Urothelium cell line (cell line): ENCODE results near the gene NAA10.
A peak's percentile ranks its signal among the peaks of the same experiment; 100 is the strongest.

Source experiments
- DNase-seq: peaks from one replicate; pipeline ENCODE4 v3.0.0; 2011; ENCODE audit warnings: low spot score, mixed read lengths
- FAIRE-seq: peaks from 2 replicates; lab custom pipeline; 2011; peaks lifted over from hg19 to GRCh38; lab: Jason Lieb, UNC

NAA10 gene

DNA sequence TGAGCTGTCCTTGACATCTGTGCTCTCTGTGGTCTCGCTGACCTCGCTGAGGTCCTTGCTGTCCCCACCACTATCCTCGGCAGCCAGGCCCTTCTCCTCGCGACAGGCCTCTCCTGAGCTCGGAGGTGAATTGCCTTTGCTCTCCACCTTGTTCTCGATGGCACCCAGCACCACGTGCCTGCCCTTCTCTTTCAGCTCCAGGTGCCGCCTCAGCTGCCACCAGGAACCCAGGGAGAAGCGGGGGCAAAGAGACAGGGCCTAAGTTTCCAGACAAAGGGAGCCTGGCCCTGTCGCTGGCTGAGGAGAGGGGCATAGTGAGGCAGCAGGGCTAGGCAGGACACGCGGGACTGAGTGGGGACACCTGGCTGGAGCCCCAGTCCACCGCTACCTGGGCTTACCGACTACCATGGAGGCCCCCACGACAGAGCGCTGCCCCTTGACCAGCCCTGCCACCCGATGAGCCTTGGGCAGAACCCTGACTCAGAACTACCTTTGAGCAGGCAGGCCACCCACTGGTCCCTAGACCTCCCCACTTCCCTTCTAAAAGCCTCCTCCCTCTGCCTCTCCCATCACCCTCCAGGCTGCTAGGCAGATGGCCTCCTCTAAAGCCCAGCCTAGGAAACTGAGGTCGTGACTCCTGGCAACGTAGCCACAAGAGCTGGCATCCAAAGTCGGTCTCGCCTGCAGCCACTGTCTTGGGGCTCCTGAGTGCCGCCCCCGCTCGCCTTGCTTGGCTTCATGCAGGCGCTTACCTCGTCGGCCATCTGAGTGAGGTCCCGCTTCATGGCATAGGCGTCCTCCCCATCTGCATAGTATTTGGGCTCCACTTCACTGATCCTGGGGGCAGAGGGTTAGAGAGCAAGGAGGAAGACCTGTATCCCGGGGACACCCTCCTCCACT is 4.6 kb downstream of the NAA10 start:
- DNase-seq: no peak
- FAIRE-seq: no peak

- no peak for DNase-seq
- FAIRE-seq: no peak
Measured at GRCh38 chrX:153929576-153929975, 5.3 kb downstream of the NAA10 start.

- FAIRE-seq (no peak), DNase-seq (no peak)
Measured at GRCh38 chrX:153928846-153929245, 6.0 kb downstream of the NAA10 start.

DNA sequence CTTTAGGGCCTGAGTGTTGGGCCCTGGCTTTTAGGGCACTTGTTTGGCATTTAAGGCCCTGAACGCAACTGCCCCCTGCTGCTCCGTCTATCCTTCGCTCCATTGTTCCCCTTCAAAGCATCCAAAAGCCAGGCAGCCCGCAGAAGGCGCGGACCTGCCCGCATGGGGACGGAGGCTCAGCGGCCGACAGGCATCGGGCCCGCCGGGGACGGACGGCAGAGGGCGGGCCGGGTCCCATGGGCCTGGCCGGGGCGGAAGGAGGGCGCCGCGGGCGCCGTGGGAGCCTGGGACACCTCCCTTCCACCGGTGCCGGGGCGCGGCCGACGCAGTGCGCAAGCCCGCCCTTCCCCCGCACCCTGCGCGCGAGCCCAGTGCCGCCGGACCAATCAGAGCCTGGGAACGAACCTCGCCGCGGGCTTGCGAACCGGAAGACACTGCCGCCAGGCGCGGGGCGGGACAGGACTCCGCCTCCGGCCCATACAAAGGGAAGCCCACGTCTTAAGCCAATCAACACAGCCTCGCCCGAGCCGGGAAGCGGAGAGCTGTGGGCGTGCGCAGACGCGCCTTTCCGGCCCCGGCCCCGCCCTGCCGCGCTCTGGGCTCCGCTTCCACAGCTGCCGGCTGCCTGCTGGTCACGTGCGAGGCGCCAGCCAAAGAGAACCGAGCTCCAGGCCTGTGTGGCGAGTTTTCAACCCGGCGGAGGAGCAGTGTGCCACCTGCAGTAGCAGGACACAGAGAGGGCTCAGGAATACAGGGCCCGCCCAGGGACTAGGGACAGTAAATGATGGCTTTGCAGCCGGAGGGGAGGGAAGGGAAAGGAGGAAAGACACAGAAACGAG is 6.7 kb downstream of the NAA10 start:
- DNase-seq: peak; percentile 96
- no peak for FAIRE-seq

GRCh38 chrX:153927672-153927921 is 7.2 kb downstream of the NAA10 start:
- DNase-seq: peak; percentile 11

DNA sequence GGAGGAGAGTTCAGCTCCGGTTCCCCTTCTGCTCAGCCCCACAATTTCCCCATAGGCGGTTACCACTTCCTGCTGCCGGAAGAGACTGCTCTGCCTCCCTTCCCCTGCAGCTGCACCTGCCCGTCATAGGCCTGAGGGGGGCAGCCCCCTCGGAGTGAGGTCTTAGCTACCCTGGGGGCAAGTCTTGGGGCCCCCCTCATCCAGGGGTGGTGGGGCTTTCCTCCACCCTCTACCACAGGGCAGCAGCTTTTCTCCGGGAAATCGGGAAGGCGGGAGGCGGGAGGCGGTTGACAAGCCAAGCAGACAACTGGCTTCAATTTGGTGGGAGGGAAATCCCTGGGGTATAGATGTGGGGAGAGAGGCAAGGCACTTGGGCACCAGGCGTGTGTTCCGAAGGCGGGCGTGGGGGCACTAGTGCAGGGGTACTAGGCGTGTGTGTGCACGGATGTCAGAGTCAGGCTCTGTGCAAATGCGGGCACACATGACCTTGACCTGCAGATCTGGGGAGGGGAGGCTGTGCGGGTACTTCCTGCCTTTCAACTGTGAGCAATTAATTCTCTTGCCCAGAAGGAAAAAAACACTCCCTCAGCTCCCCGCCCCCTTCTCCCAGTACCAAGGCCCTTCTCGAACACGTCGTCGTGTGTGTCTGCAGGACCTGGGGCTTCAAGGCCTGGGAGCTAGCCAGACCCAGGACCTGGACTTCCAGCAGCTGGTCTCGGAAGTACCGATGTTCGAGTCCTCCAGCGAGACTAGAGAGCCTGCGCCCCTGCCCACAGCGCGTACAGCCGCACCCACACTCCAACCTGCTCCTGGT is 7.8 kb downstream of the NAA10 start:
- DNase-seq (peak; percentile 36), FAIRE-seq (no peak)

More at GRCh38 chrX:153927672-153927921, 7.2 kb downstream of the NAA10 start:
- FAIRE-seq: no peak

GRCh38 chrX:153926552-153926857 is 8.3 kb downstream of the NAA10 start:
- FAIRE-seq (no peak), DNase-seq (no peak)

DNA sequence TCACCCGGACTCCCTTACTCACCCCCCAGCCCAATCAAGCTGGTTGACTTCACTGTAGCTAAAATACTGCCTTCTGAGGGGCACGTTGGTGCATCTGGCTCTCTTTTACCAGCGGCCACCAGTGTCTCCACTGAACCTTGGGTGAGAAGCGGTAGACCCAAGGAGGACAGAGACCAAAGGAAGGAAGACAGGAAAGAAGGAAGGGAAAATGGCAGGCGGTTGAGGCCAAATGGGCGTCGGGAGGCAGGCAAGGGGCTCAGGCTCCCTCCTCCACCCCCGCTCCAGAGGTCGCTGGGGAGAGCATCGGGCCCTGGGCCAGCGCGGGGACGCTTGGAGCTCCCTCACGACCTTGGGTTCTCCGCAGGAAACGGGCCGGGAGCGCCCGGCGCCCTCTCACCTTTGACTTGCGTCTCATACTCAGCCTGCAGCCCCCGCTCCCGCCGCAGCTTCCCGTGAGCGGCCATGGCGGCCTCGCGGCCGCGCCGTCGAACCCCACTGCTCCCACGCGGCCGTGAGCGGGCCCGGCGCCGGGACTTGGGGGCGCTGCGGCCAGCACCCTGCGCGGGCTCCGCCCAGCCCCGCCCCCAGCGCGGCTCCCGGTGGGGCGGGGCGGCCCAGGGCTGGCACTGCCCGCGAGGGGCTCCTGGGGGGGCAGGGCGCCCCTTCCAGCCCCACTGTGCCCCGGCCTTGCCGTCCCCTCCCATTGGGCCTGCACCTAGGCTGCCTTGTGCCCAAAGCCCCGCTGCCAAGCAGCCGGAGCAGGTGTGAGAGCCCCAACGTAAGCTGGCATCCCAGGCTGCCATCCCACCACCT is 8.9 kb downstream of the NAA10 start, which contains the start of gene ARHGAP4:
Gene ARHGAP4 (minus strand): TSS at position 526 of the 813 bp plus-strand sequence. CDS start 62 bp downstream, at position 464.
- DNase-seq (no peak), FAIRE-seq (no peak)

- no peak for DNase-seq
Measured at GRCh38 chrX:153925387-153925738, 9.5 kb downstream of the NAA10 start.

DNA sequence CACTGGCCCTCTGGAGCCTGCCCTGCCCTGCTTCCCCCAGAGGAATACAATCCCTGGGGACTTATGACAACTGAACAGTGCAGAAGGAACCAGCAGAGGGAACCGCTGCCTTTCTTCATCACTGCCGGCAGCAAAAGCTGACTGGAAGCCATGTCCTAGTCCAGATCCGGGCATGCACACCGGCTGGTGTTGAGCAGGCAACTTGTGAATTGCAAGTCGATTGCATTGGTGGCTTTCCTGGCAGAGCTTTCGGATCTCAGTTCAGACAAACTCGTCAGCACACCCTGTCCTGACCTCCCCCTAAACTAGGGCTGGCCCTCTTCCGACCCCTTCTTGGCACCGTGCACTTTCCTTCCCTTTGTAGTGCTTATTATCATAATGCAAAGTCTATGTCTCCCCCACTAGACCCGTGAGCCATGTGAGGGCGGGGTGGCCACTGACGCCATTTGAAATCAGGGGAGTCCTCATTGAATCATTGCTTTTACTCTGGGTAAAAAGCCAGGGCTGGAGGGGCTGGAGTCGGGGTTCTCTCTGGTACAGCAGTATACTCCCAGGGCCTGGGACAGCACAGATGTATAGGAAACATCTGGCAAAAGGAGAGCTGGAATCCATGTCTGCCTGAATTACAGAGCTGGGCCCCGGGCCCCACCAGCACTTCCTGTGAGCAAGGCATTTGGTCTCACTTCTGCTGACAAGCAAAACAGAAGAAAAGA is 10.5 kb downstream of the NAA10 start:
- no peak for DNase-seq

More at GRCh38 chrX:153925387-153925738, 9.5 kb downstream of the NAA10 start:
- no peak for FAIRE-seq

GRCh38 chrX:153922932-153923857 is 11.6 kb downstream of the NAA10 start:
- FAIRE-seq (no peak), DNase-seq (peak; percentile 64)

More for the DNA sequence above, 10.5 kb downstream of the NAA10 start:
- no peak for FAIRE-seq

GRCh38 chrX:153921511-153922446 is 13.1 kb downstream of the NAA10 start:
- FAIRE-seq (no peak), DNase-seq (no peak)

GRCh38 chrX:153921070-153921469 is 13.8 kb downstream of the NAA10 start:
- FAIRE-seq (no peak), DNase-seq (no peak)

DNA sequence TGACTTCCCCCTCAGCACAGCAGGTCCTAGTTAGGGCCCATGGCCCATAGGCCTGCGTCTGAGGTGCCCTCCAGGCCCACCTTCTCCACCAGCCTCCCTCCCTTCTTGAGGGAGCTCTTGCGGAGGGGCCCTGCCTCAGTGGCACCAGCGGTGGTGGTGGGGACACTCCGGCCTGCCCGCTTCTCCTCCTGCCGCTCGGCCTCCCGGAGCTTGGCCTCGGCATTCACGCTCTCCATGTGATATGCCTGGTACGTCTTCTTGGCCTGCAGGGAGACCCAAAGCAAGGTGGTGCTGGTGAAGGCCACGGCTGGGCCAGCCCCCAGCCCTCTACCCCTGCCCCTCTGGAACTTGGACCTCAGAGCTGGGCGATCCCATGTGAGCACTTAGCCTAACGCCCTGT is 14.3 kb downstream of the NAA10 start:
- no peak for FAIRE-seq

GRCh38 chrX:153919281-153919680 is 15.6 kb downstream of the NAA10 start:
- FAIRE-seq: peak; percentile 35
- DNase-seq: no peak

More for the DNA sequence above, 14.3 kb downstream of the NAA10 start:
- DNase-seq: no peak

DNA sequence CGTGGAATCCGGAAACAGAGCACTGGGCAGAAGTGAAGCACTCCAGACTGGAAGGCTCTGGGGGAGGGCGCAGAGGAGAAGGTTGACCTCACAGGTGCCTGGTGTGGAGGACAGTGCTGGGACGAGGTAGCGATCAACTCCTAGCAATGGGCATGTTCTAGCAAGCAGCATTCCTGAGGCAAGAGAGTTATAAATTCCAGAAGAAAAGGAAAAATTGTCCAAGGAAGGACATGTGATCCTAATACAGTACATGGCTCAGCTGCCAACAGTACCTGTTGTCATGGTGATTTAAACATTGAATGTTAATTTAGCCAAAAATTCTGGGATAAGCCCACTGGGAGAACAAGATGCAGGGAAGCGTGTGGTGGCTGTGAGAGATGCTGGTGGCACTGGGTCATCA is 17.0 kb downstream of the NAA10 start:
- FAIRE-seq (no peak), DNase-seq (no peak)

- DNase-seq (no peak), FAIRE-seq (no peak)
Measured at GRCh38 chrX:153913701-153914100, 21.1 kb downstream of the NAA10 start.

- FAIRE-seq: no peak
- no peak for DNase-seq
Measured at GRCh38 chrX:153913211-153913610, 21.6 kb downstream of the NAA10 start.
